Upper lobe of left lung (tissue), 6 donors: ENCODE measurements around the gene CDKL1. TPM values are rescaled to one million over a fixed set of nuclear protein-coding genes. Genes with fewer than 3 reads are reported as not detected.

ENCODE experiments used
- ATAC-seq, 2 donors: fragments of 200-7000 bp; cut with Tn5 transposase; one replicate each; pipeline ENCODE4 v1.9.1; 2022; ENCODE audit warnings: mild to moderate bottlenecking in 2 of 2, moderate library complexity in 2 of 2; ENCODE audit not compliant: low FRiP score in 2 of 2
- DNase-seq, 2 donors: peaks; one replicate each; pipeline ENCODE4 v3.0.0-alpha.2; 2019 to 2020
- H3K27ac ChIP-seq, 4 donors: fragments of 200-600 bp; sonication (generic); one replicate each; pipeline ENCODE4 v1.5.1; 2016 to 2019
- H3K27me3 ChIP-seq, 4 donors: fragments of 200-600 bp; sonication (generic); one replicate each; pipeline ENCODE4 v1.5.1; 2017 to 2019
- H3K36me3 ChIP-seq, 4 donors: fragments of 200-600 bp; sonication (generic); one replicate each; pipeline ENCODE4 v1.5.1; 2016 to 2019
- H3K4me1 ChIP-seq, 4 donors: fragments of 200-600 bp; sonication (generic); one replicate each; pipeline ENCODE4 v1.5.1; 2018 to 2019
- H3K4me3 ChIP-seq, 4 donors: fragments of 200-600 bp; sonication (generic); one replicate each; pipeline ENCODE4 v1.5.1; 2017 to 2019; ENCODE audit warnings: mild to moderate bottlenecking in 2 of 4, moderate library complexity in 1 of 4
- H3K9me3 ChIP-seq, 4 donors: fragments of 200-600 bp; sonication (generic); one replicate each; pipeline ENCODE4 v1.5.1; 2018 to 2019
- EP300 ChIP-seq, 4 donors: sonication (generic); formaldehyde crosslinking; IDR thresholded peaks; one replicate each; pipeline ENCODE4 v1.5.1; 2017; ENCODE audit warnings: antibody characterized with exemption in 4 of 4, control low read depth in 2 of 4
- POLR2A ChIP-seq, 4 donors: fragments of 450-650 bp; IDR thresholded peaks; one replicate each; pipeline ENCODE4 v1.5.1; 2016 to 2017; ENCODE audit warnings: antibody characterized with exemption in 4 of 4, mild to moderate bottlenecking in 2 of 4
- POLR2AphosphoS5 ChIP-seq, 2 donors: sonication (generic); formaldehyde crosslinking; IDR thresholded peaks; one replicate each; pipeline ENCODE4 v1.5.1; 2017; ENCODE audit warnings: antibody characterized with exemption in 2 of 2
- WGBS, 2 donors: methylation state at CpG; one replicate each; pipeline ENCODE4 v1.1.5; 2017 to 2018; 5-methylcytosine and 5-hydroxymethylcytosine counted together
- total RNA-seq, 6 donors: library from RNA; depleted of rRNA in 4 of 6; stranded (reverse); fragments of >200 nt in 4 of 6; gene quantifications; one replicate each; pipeline versions ENCODE4 v1.1.0 to v1.2.1, GENCODE V29; 2016 to 2021
- TF ChIP-seq, protein P1 (sequence below), 6 experiments: fragments of 450-650 bp in 4 of 6; fragments of 200-600 bp in 2 of 6; sonication (generic) in 2 of 6; IDR thresholded peaks; one replicate each; pipeline ENCODE4 v1.5.1; 2016 to 2019; ENCODE audit warnings: antibody characterized with exemption in 6 of 6
- donor health status: DM: no; HTN: no; CAD: no; lungs with moderate emphysema.
- donor health status: DM: no; HTN: yes; CAD: no; lungs with severe emphysema.

Gene CDKL1
- total RNA-seq, 6 donors from 2014 or later, result 24.6 to 44.7 (median 30.1) TPM

- Histone ChIP-seq H3K4me1 (peaks cover 0 to 11% (median 5%) of the 10 kb centered on the region in 4 donors), H3K4me3 (no peak overlapping the region), H3K27me3 (no peaks in the 10 kb centered on the region), H3K9me3 (no peaks in the 10 kb centered on the region), H3K36me3 (no peaks in the 10 kb centered on the region), H3K27ac (no peak overlapping the region)
- WGBS, 2 donors, result 90 to 94% methylated on average over 9 of the region's 9 CpGs
- no peak for DNase-seq
- ATAC-seq, result no peak
- TF ChIP-seq POLR2A (IDR thresholded peaks at IDR 0.05), result no peak
- TF ChIP-seq POLR2AphosphoS5 (IDR thresholded peaks at IDR 0.05), result no peak
- no peak for TF ChIP-seq EP300 (IDR thresholded peaks at IDR 0.05)
- TF ChIP-seq, protein P1, sequence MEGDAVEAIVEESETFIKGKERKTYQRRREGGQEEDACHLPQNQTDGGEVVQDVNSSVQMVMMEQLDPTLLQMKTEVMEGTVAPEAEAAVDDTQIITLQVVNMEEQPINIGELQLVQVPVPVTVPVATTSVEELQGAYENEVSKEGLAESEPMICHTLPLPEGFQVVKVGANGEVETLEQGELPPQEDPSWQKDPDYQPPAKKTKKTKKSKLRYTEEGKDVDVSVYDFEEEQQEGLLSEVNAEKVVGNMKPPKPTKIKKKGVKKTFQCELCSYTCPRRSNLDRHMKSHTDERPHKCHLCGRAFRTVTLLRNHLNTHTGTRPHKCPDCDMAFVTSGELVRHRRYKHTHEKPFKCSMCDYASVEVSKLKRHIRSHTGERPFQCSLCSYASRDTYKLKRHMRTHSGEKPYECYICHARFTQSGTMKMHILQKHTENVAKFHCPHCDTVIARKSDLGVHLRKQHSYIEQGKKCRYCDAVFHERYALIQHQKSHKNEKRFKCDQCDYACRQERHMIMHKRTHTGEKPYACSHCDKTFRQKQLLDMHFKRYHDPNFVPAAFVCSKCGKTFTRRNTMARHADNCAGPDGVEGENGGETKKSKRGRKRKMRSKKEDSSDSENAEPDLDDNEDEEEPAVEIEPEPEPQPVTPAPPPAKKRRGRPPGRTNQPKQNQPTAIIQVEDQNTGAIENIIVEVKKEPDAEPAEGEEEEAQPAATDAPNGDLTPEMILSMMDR (IDR thresholded peaks at IDR 0.05), result no peak
Observed at GRCh38 chr14:50389668-50390441, 6.8 kb downstream of the CDKL1 start.

DNA sequence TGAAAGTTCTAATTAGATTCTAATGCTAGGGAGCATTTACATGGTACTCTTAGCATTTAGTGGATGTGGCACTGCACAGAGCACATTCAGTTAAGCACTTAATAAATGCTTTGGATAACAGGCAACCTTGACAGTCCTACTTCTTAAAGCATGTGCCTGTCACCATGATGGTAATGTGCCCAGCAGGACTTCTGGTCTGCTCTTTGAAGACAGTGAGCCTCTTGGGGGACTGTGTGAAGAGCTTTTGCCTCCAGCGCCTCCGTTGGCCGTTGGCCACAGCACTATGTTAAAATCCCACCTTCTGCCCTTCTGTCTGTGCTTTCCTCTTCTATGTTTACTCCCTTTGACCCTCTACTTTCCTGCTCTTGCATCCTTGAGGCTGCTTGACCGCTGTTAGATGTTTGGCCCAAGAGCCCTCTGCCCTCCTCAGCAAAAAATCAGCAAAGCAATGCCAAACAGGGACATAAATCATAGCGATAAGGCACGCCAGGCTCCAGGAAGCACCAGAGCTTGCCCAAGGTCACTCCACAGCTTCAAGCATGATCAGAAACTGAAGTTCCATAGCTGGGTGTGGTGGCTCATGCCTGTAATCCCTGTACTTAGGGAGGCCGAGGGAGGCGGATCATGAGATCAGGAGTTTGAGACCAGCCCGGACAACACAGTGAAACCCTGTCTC is 8.3 kb downstream of the CDKL1 start:
- H3K27me3 ChIP-seq, result no peaks in the 10 kb centered on the region
- H3K36me3 ChIP-seq, result no peaks in the 10 kb centered on the region
- H3K27ac ChIP-seq, result peak overlapping the region in 3 of 4 donors; percentile 0 to 54 (median 46)
- TF ChIP-seq EP300 (IDR thresholded peaks at IDR 0.05) (no peak), POLR2A (IDR thresholded peaks at IDR 0.05) (no peak), POLR2AphosphoS5 (IDR thresholded peaks at IDR 0.05) (no peak)
- TF ChIP-seq, protein P1 (IDR thresholded peaks at IDR 0.05), result no peak
- H3K9me3 ChIP-seq, result no peaks in the 10 kb centered on the region
- WGBS, 2 donors, result 54 to 73% methylated on average over 9 of the region's 9 CpGs
- H3K4me3 ChIP-seq, result no peak overlapping the region
- DNase-seq (peak in 1 of 2 donors; percentile 45), ATAC-seq (peak; percentile 12 to 37)
- peaks cover 0 to 8% (median 3%) of the 10 kb centered on the region in 4 donors for H3K4me1 ChIP-seq

DNA sequence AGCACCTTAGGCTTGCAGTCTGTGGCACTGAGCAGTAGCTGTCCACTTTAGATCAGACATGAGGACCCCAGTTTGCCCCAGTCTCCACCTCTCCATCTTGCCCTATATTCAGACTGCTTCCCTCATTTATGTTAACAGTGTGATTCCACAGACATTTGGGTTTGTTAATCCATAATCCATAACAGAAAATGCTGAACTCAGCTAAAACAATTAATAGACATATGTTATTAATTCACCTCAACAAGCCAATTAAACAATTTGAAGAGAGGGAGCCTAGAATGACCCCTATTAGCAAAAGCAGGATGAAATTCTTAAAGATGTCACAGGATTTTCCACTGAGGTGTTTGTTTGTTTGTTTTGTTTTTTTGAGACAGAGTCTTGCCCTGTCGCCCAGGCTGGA is 9.1 kb downstream of the CDKL1 start:
- ATAC-seq, result no peak
- TF ChIP-seq POLR2AphosphoS5 (IDR thresholded peaks at IDR 0.05) (no peak), EP300 (IDR thresholded peaks at IDR 0.05) (no peak), POLR2A (IDR thresholded peaks at IDR 0.05) (no peak)
- TF ChIP-seq, protein P1 (IDR thresholded peaks at IDR 0.05), result no peak
- Histone ChIP-seq H3K27me3 (no peaks in the 10 kb centered on the region), H3K27ac (no peak overlapping the region), H3K36me3 (no peaks in the 10 kb centered on the region), H3K9me3 (no peaks in the 10 kb centered on the region), H3K4me3 (no peak overlapping the region), H3K4me1 (peaks cover 0 to 8% (median 3%) of the 10 kb centered on the region in 4 donors)
- no peak for DNase-seq
- WGBS, 2 donors, result 100% methylated on average over 1 of the region's 1 CpG

DNA sequence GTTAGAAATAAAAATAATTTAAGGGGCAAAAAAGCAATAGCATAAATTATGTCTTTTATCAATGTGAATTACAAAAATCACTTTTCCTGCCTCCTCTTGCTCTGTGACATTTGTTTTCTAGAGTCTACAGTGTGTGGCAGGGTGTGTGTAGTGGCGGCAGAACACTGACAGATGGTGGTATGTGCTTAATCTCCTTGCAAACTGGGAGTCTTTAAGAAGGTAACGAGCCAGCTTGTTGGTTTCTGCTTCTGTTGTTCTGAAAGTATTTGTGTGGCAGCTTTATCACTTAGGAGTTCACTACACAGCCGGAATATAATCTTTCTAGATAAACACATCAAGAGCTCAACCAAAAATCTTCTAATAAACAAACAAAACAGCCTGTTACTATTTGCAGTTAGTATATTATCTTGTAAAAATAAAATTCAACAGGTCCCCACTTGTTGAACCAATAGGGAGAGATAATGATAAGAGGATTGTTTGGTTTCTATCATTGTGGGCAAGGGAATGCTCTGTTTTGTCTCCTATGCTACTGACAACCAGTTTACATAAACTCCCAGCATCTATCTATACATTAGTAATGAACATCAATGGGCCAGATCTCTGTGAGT is 13.0 kb downstream of the CDKL1 start:
- DNase-seq (no peak), ATAC-seq (no peak)
- Histone ChIP-seq H3K27me3 (no peaks in the 10 kb centered on the region), H3K36me3 (peaks cover 0 to 3% (median 0%) of the 10 kb centered on the region in 4 donors), H3K4me3 (no peak overlapping the region), H3K4me1 (peaks cover 0 to 8% (median 3%) of the 10 kb centered on the region in 4 donors), H3K27ac (no peak overlapping the region), H3K9me3 (no peaks in the 10 kb centered on the region)
- TF ChIP-seq EP300 (IDR thresholded peaks at IDR 0.05) (no peak), POLR2AphosphoS5 (IDR thresholded peaks at IDR 0.05) (no peak), POLR2A (IDR thresholded peaks at IDR 0.05) (no peak)
- TF ChIP-seq, protein P1 (IDR thresholded peaks at IDR 0.05), result no peak
- 56 to 69% methylated on average over 3 of the region's 3 CpGs for WGBS, 2 donors
